Spleen (tissue), 7 donors: ENCODE results near the gene GDF2.

Source experiments
- POLR2AphosphoS5 ChIP-seq, 3 donors: sonication (generic); formaldehyde crosslinking; IDR thresholded peaks; one replicate each; pipeline ENCODE4 v1.5.1; 2017; ENCODE audit warnings: antibody characterized with exemption in 3 of 3
- TF ChIP-seq, protein P1 (sequence below), 11 experiments: fragments of 200-600 bp in 7 of 11; fragments of 450-650 bp in 4 of 11; sonication (generic) in 4 of 11; IDR thresholded peaks in 8 of 11; conservative IDR thresholded peaks in 3 of 11; 1 replicate in 7 of 11; 2 replicates in 4 of 11; pipeline versions ENCODE4 v1.4.0 to v1.8.0; 2016 to 2021; ENCODE audit warnings: antibody characterized with exemption in 11 of 11, inconsistent platforms in 4 of 11, mild to moderate bottlenecking in 1 of 11
- donor health status: DM: no; HTN: no; CAD: no; lungs with moderate emphysema.
- donor health status: DM: no; HTN: no; CAD: no.
- donor health status: DM: no; HTN: no; CAD: no.

DNA sequence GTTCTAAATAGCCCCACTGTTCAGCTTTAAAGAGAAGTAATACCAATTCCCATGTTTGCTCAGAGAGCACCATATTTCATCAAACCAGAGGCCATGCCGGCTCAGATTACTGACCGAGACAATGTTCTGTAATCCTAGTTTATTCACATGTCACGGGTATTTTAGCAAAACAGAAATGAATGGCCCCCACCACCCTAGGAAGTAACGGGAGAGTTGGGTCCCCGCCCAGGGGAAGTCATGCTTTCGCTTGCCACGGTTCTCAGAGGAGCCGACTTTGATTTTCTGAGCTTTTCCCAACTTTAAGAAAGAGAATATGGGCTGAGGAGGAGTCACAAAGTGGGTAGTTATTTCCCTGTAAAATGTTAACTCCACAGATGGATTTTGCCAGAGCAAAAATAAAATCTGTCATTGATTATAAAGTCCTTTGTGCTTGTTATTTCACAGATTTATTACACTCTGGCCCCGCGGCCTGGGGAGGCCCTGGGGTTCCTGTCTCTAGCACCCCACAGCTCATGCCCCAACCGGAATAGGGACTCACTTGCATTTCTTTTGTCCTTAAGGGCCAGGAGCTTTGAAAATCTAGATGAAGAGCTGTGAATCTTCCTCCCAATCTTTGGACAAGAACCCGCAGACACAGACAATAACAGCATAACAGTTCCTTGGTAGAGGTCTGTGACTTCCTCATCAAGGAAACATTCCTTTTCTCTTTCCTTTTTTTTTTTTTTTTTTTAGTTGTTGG, 25.9 kb upstream of the GDF2 start:
- TF ChIP-seq, protein P1, sequence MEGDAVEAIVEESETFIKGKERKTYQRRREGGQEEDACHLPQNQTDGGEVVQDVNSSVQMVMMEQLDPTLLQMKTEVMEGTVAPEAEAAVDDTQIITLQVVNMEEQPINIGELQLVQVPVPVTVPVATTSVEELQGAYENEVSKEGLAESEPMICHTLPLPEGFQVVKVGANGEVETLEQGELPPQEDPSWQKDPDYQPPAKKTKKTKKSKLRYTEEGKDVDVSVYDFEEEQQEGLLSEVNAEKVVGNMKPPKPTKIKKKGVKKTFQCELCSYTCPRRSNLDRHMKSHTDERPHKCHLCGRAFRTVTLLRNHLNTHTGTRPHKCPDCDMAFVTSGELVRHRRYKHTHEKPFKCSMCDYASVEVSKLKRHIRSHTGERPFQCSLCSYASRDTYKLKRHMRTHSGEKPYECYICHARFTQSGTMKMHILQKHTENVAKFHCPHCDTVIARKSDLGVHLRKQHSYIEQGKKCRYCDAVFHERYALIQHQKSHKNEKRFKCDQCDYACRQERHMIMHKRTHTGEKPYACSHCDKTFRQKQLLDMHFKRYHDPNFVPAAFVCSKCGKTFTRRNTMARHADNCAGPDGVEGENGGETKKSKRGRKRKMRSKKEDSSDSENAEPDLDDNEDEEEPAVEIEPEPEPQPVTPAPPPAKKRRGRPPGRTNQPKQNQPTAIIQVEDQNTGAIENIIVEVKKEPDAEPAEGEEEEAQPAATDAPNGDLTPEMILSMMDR (IDR thresholded peaks at IDR 0.05 in 8 of 11, conservative IDR thresholded peaks at IDR 0.05 in 3 of 11), result no peak
- TF ChIP-seq POLR2AphosphoS5 (IDR thresholded peaks at IDR 0.05), result no peak
